HEK293T (cell line): ENCODE results near the gene APBA1.

Experiments used
- ARNT ChIP-seq: fragments of 450-650 bp; IDR thresholded peaks from 2 replicates; pipeline ENCODE4 v1.6.1; 2017; ENCODE audit warnings: mild to moderate bottlenecking
- FOXK2 ChIP-seq: fragments of 450-650 bp; IDR thresholded peaks from 2 replicates; pipeline ENCODE4 v1.6.1; 2016; ENCODE audit warnings: mild to moderate bottlenecking
- FOXM1 ChIP-seq: fragments of 450-650 bp; IDR thresholded peaks from 2 replicates; pipeline ENCODE4 v1.6.1; 2017; ENCODE audit warnings: mild to moderate bottlenecking, borderline replicate concordance
- HDGF ChIP-seq: fragments of 450-650 bp; IDR thresholded peaks from 2 replicates; pipeline ENCODE4 v1.6.1; 2017; ENCODE audit warnings: antibody characterized with exemption, borderline replicate concordance
- LEF1 ChIP-seq: fragments of 450-650 bp; IDR thresholded peaks from 2 replicates; pipeline ENCODE4 v1.6.1; 2017; ENCODE audit warnings: mild to moderate bottlenecking, borderline replicate concordance
- NFRKB ChIP-seq: fragments of 450-650 bp; IDR thresholded peaks from 2 replicates; pipeline ENCODE4 v1.6.1; 2016; ENCODE audit warnings: mild to moderate bottlenecking, moderate library complexity
- SP1 ChIP-seq: fragments of 450-650 bp; IDR thresholded peaks from 2 replicates; pipeline ENCODE4 v1.6.1; 2017

- TF ChIP-seq FOXK2 = no peak
- TF ChIP-seq SP1 = no peak
- no peak for TF ChIP-seq FOXM1
- TF ChIP-seq NFRKB = no peak
- TF ChIP-seq HDGF = no peak
- no peak for TF ChIP-seq ARNT
- TF ChIP-seq LEF1 = no peak
Observed at GRCh38 chr9:69471433-69471832, 200.7 kb downstream of the APBA1 start.
